ENCODE data around the gene HEPACAM. TPM values are rescaled to one million over a fixed set of nuclear protein-coding genes. Genes with fewer than 3 reads are reported as not detected.

Gene HEPACAM
- polyA plus RNA-seq, 4 donors, result 0.67 TPM; not detected in 3

GRCh38 chr11:124875401-124875800 is 60.4 kb downstream of the HEPACAM start:
- Histone ChIP-seq H3K4me3 (ENCODE audit: low read depth in 1 of 3, low read length in 3 of 3) (no peak overlapping the region), H3K27me3 (ENCODE audit: control insufficient read depth in 3 of 3, insufficient read depth in 3 of 3, low read length in 3 of 3) (peaks cover 0 to 69% (median 15%) of the 10 kb centered on the region in 3 donors), H3K4me1 (ENCODE audit: control insufficient read depth in 3 of 3, insufficient read depth in 2 of 3, low read depth in 1 of 3, low read length in 2 of 3) (peaks cover 2 to 15% (median 4%) of the 10 kb centered on the region in 3 donors), H3K9me3 (ENCODE audit: control insufficient read depth in 2 of 2, insufficient read depth in 1 of 2, low read depth in 1 of 2, low read length in 1 of 2) (no peaks in the 10 kb centered on the region), H3K27ac (ENCODE audit: low read depth in 1 of 3, low read length in 2 of 3) (no peak overlapping the region), H3K36me3 (ENCODE audit: control insufficient read depth in 3 of 3, insufficient read depth in 2 of 3, low read depth in 1 of 3, low read length in 3 of 3) (no peaks in the 10 kb centered on the region)
- DNase-seq (no peak), FAIRE-seq (no peak)
- 54 to 55% (median 54%) methylated on average over 3 of the region's 3 CpGs for WGBS, 3 donors

GRCh38 chr11:124874571-124875255 is 61.1 kb downstream of the HEPACAM start:
- FAIRE-seq (no peak), DNase-seq (no peak)
- 85 to 92% (median 90%) methylated on average over 7 of the region's 7 CpGs for WGBS, 3 donors
- Histone ChIP-seq H3K9me3 (ENCODE audit: control insufficient read depth in 2 of 2, insufficient read depth in 1 of 2, low read depth in 1 of 2, low read length in 1 of 2) (no peaks in the 10 kb centered on the region), H3K4me3 (ENCODE audit: low read depth in 1 of 3, low read length in 3 of 3) (no peak overlapping the region), H3K4me1 (ENCODE audit: control insufficient read depth in 3 of 3, insufficient read depth in 2 of 3, low read depth in 1 of 3, low read length in 2 of 3) (peaks cover 2 to 15% (median 4%) of the 10 kb centered on the region in 3 donors), H3K36me3 (ENCODE audit: control insufficient read depth in 3 of 3, insufficient read depth in 2 of 3, low read depth in 1 of 3, low read length in 3 of 3) (no peaks in the 10 kb centered on the region), H3K27me3 (ENCODE audit: control insufficient read depth in 3 of 3, insufficient read depth in 3 of 3, low read length in 3 of 3) (peaks cover 0 to 76% (median 22%) of the 10 kb centered on the region in 3 donors), H3K27ac (ENCODE audit: low read depth in 1 of 3, low read length in 2 of 3) (no peak overlapping the region)

GRCh38 chr11:124873951-124874350 is 61.9 kb downstream of the HEPACAM start:
- H3K27me3 ChIP-seq (ENCODE audit: control insufficient read depth in 3 of 3, insufficient read depth in 3 of 3, low read length in 3 of 3), result peaks cover 0 to 84% (median 28%) of the 10 kb centered on the region in 3 donors
- peaks cover 2 to 20% (median 4%) of the 10 kb centered on the region in 3 donors for H3K4me1 ChIP-seq (ENCODE audit: control insufficient read depth in 3 of 3, insufficient read depth in 2 of 3, low read depth in 1 of 3, low read length in 2 of 3)
- H3K9me3 ChIP-seq (ENCODE audit: control insufficient read depth in 2 of 2, insufficient read depth in 1 of 2, low read depth in 1 of 2, low read length in 1 of 2), result peaks cover 0 to 3% of the 10 kb centered on the region in 2 donors
- no peak overlapping the region for H3K4me3 ChIP-seq (ENCODE audit: low read depth in 1 of 3, low read length in 3 of 3)
- FAIRE-seq (no peak), DNase-seq (no peak)
- no peaks in the 10 kb centered on the region for H3K36me3 ChIP-seq (ENCODE audit: control insufficient read depth in 3 of 3, insufficient read depth in 2 of 3, low read depth in 1 of 3, low read length in 3 of 3)
- 72 to 80% (median 77%) methylated on average over 8 of the region's 8 CpGs for WGBS, 3 donors
- no peak overlapping the region for H3K27ac ChIP-seq (ENCODE audit: low read depth in 1 of 3, low read length in 2 of 3)

- 22 to 30% (median 25%) methylated on average over 9 of the region's 9 CpGs for WGBS, 3 donors
- peaks cover 0 to 94% (median 37%) of the 10 kb centered on the region in 3 donors for H3K27me3 ChIP-seq (ENCODE audit: control insufficient read depth in 3 of 3, insufficient read depth in 3 of 3, low read length in 3 of 3)
Observed at GRCh38 chr11:124872741-124873140, 63.1 kb downstream of the HEPACAM start.

GRCh38 chr11:124872280-124872679 is 63.6 kb downstream of the HEPACAM start:
- FAIRE-seq (no peak), DNase-seq (no peak)
- peaks cover 0 to 3% of the 10 kb centered on the region in 2 donors for H3K9me3 ChIP-seq (ENCODE audit: control insufficient read depth in 2 of 2, insufficient read depth in 1 of 2, low read depth in 1 of 2, low read length in 1 of 2)
- H3K27ac ChIP-seq (ENCODE audit: low read depth in 1 of 3, low read length in 2 of 3), result no peak overlapping the region
- peaks cover 2 to 19% (median 4%) of the 10 kb centered on the region in 3 donors for H3K4me1 ChIP-seq (ENCODE audit: control insufficient read depth in 3 of 3, insufficient read depth in 2 of 3, low read depth in 1 of 3, low read length in 2 of 3)
- 50 to 57% (median 54%) methylated on average over 8 of the region's 8 CpGs for WGBS, 3 donors
- H3K36me3 ChIP-seq (ENCODE audit: control insufficient read depth in 3 of 3, insufficient read depth in 2 of 3, low read depth in 1 of 3, low read length in 3 of 3), result no peaks in the 10 kb centered on the region
- H3K4me3 ChIP-seq (ENCODE audit: low read depth in 1 of 3, low read length in 3 of 3), result no peak overlapping the region
- H3K27me3 ChIP-seq (ENCODE audit: control insufficient read depth in 3 of 3, insufficient read depth in 3 of 3, low read length in 3 of 3), result peaks cover 0 to 94% (median 37%) of the 10 kb centered on the region in 3 donors

More at GRCh38 chr11:124872741-124873140, 63.1 kb downstream of the HEPACAM start:
- no peaks in the 10 kb centered on the region for H3K36me3 ChIP-seq (ENCODE audit: control insufficient read depth in 3 of 3, insufficient read depth in 2 of 3, low read depth in 1 of 3, low read length in 3 of 3)
- FAIRE-seq (no peak), DNase-seq (no peak)
- peaks cover 0 to 3% of the 10 kb centered on the region in 2 donors for H3K9me3 ChIP-seq (ENCODE audit: control insufficient read depth in 2 of 2, insufficient read depth in 1 of 2, low read depth in 1 of 2, low read length in 1 of 2)
- H3K4me3 ChIP-seq (ENCODE audit: low read depth in 1 of 3, low read length in 3 of 3), result no peak overlapping the region
- peaks cover 2 to 21% (median 4%) of the 10 kb centered on the region in 3 donors for H3K4me1 ChIP-seq (ENCODE audit: control insufficient read depth in 3 of 3, insufficient read depth in 2 of 3, low read depth in 1 of 3, low read length in 2 of 3)
- H3K27ac ChIP-seq (ENCODE audit: low read depth in 1 of 3, low read length in 2 of 3), result no peak overlapping the region

GRCh38 chr11:124870430-124870829 is 65.4 kb downstream of the HEPACAM start:
- Histone ChIP-seq H3K27me3 (ENCODE audit: control insufficient read depth in 3 of 3, insufficient read depth in 3 of 3, low read length in 3 of 3) (peaks cover 0 to 96% (median 51%) of the 10 kb centered on the region in 3 donors), H3K9me3 (ENCODE audit: control insufficient read depth in 2 of 2, insufficient read depth in 1 of 2, low read depth in 1 of 2, low read length in 1 of 2) (peaks cover 0 to 3% of the 10 kb centered on the region in 2 donors), H3K4me1 (ENCODE audit: control insufficient read depth in 3 of 3, insufficient read depth in 2 of 3, low read depth in 1 of 3, low read length in 2 of 3) (peaks cover 0 to 14% (median 0%) of the 10 kb centered on the region in 3 donors), H3K4me3 (ENCODE audit: low read depth in 1 of 3, low read length in 3 of 3) (no peak overlapping the region), H3K36me3 (ENCODE audit: control insufficient read depth in 3 of 3, insufficient read depth in 2 of 3, low read depth in 1 of 3, low read length in 3 of 3) (no peaks in the 10 kb centered on the region), H3K27ac (ENCODE audit: low read depth in 1 of 3, low read length in 2 of 3) (no peak overlapping the region)
- no peak for FAIRE-seq
- no peak for DNase-seq
- WGBS, 3 donors, result 56 to 69% (median 65%) methylated on average over 7 of the region's 7 CpGs

GRCh38 chr11:124869856-124870387 is 65.9 kb downstream of the HEPACAM start:
- DNase-seq (no peak), FAIRE-seq (no peak)
- no peak overlapping the region for H3K27ac ChIP-seq (ENCODE audit: low read depth in 1 of 3, low read length in 2 of 3)
- H3K27me3 ChIP-seq (ENCODE audit: control insufficient read depth in 3 of 3, insufficient read depth in 3 of 3, low read length in 3 of 3), result peaks cover 0 to 98% (median 55%) of the 10 kb centered on the region in 3 donors
- H3K4me3 ChIP-seq (ENCODE audit: low read depth in 1 of 3, low read length in 3 of 3), result no peak overlapping the region
- H3K4me1 ChIP-seq (ENCODE audit: control insufficient read depth in 3 of 3, insufficient read depth in 2 of 3, low read depth in 1 of 3, low read length in 2 of 3), result peaks cover 0 to 16% (median 0%) of the 10 kb centered on the region in 3 donors
- peaks cover 0 to 3% of the 10 kb centered on the region in 2 donors for H3K9me3 ChIP-seq (ENCODE audit: control insufficient read depth in 2 of 2, insufficient read depth in 1 of 2, low read depth in 1 of 2, low read length in 1 of 2)
- 64 to 66% (median 66%) methylated on average over 14 of the region's 14 CpGs for WGBS, 3 donors
- H3K36me3 ChIP-seq (ENCODE audit: control insufficient read depth in 3 of 3, insufficient read depth in 2 of 3, low read depth in 1 of 3, low read length in 3 of 3), result no peaks in the 10 kb centered on the region

GRCh38 chr11:124869331-124869730 is 66.5 kb downstream of the HEPACAM start:
- Histone ChIP-seq H3K27ac (ENCODE audit: low read depth in 1 of 3, low read length in 2 of 3) (no peak overlapping the region), H3K9me3 (ENCODE audit: control insufficient read depth in 2 of 2, insufficient read depth in 1 of 2, low read depth in 1 of 2, low read length in 1 of 2) (peaks cover 0 to 3% of the 10 kb centered on the region in 2 donors), H3K36me3 (ENCODE audit: control insufficient read depth in 3 of 3, insufficient read depth in 2 of 3, low read depth in 1 of 3, low read length in 3 of 3) (no peaks in the 10 kb centered on the region), H3K27me3 (ENCODE audit: control insufficient read depth in 3 of 3, insufficient read depth in 3 of 3, low read length in 3 of 3) (peaks cover 0 to 100% (median 60%) of the 10 kb centered on the region in 3 donors), H3K4me3 (ENCODE audit: low read depth in 1 of 3, low read length in 3 of 3) (no peak overlapping the region), H3K4me1 (ENCODE audit: control insufficient read depth in 3 of 3, insufficient read depth in 2 of 3, low read depth in 1 of 3, low read length in 2 of 3) (peaks cover 0 to 16% (median 0%) of the 10 kb centered on the region in 3 donors)
- FAIRE-seq (no peak), DNase-seq (no peak)
- WGBS, 3 donors, result 5 to 12% (median 11%) methylated on average over 16 of the region's 16 CpGs
